ENCODE measurements around the gene CADM4. TPM values are rescaled to one million over a fixed set of nuclear protein-coding genes. Genes with fewer than 3 reads are reported as not detected.

CADM4 gene
- polyA plus RNA-seq, 4 donors = 1.1 to 6.8 (median 4.9) TPM; not detected in 1

- no peak for FAIRE-seq
- Histone ChIP-seq H3K27me3 (ENCODE audit: control insufficient read depth in 3 of 3, insufficient read depth in 3 of 3, low read length in 3 of 3) (no peaks in the 10 kb centered on the region), H3K36me3 (ENCODE audit: control insufficient read depth in 3 of 3, insufficient read depth in 2 of 3, low read depth in 1 of 3, low read length in 3 of 3) (peaks cover 4 to 55% (median 10%) of the 10 kb centered on the region in 3 donors), H3K4me3 (ENCODE audit: low read depth in 1 of 3, low read length in 3 of 3) (peak overlapping the region; percentile 65 to 78 (median 68)), H3K4me1 (ENCODE audit: control insufficient read depth in 3 of 3, insufficient read depth in 2 of 3, low read depth in 1 of 3, low read length in 2 of 3) (peaks cover 2 to 19% (median 6%) of the 10 kb centered on the region in 3 donors), H3K9me3 (ENCODE audit: control insufficient read depth in 2 of 2, insufficient read depth in 1 of 2, low read depth in 1 of 2, low read length in 1 of 2) (no peaks in the 10 kb centered on the region), H3K27ac (ENCODE audit: low read depth in 1 of 3, low read length in 2 of 3) (peak overlapping the region; percentile 66 to 99 (median 92))
- 0 to 1% (median 0%) methylated on average over 18 of the region's 18 CpGs for WGBS, 3 donors
- no peak for DNase-seq
Observed at GRCh38 chr19:43595605-43595998, 44.0 kb downstream of the CADM4 start.

GRCh38 chr19:43594710-43595604 is 44.7 kb downstream of the CADM4 start:
- Histone ChIP-seq H3K4me1 (ENCODE audit: control insufficient read depth in 3 of 3, insufficient read depth in 2 of 3, low read depth in 1 of 3, low read length in 2 of 3) (peaks cover 2 to 19% (median 6%) of the 10 kb centered on the region in 3 donors), H3K36me3 (ENCODE audit: control insufficient read depth in 3 of 3, insufficient read depth in 2 of 3, low read depth in 1 of 3, low read length in 3 of 3) (peaks cover 0 to 58% (median 7%) of the 10 kb centered on the region in 3 donors), H3K9me3 (ENCODE audit: control insufficient read depth in 2 of 2, insufficient read depth in 1 of 2, low read depth in 1 of 2, low read length in 1 of 2) (no peaks in the 10 kb centered on the region), H3K27ac (ENCODE audit: low read depth in 1 of 3, low read length in 2 of 3) (peak overlapping the region; percentile 66 to 99 (median 92)), H3K4me3 (ENCODE audit: low read depth in 1 of 3, low read length in 3 of 3) (peak overlapping the region; percentile 65 to 78 (median 68)), H3K27me3 (ENCODE audit: control insufficient read depth in 3 of 3, insufficient read depth in 3 of 3, low read length in 3 of 3) (no peaks in the 10 kb centered on the region)
- 1 to 2% (median 1%) methylated on average over 58 to 64 of the region's 64 CpGs for WGBS, 3 donors
- DNase-seq (peak; percentile 61 to 84), FAIRE-seq (no peak)

GRCh38 chr19:43594081-43594697 is 45.5 kb downstream of the CADM4 start:
- H3K4me3 ChIP-seq (ENCODE audit: low read depth in 1 of 3, low read length in 3 of 3) = peak overlapping the region in 2 of 3 donors; percentile 68 to 78
- FAIRE-seq (no peak), DNase-seq (no peak)
- H3K27ac ChIP-seq (ENCODE audit: low read depth in 1 of 3, low read length in 2 of 3) = no peak overlapping the region
- no peaks in the 10 kb centered on the region for H3K27me3 ChIP-seq (ENCODE audit: control insufficient read depth in 3 of 3, insufficient read depth in 3 of 3, low read length in 3 of 3)
- H3K36me3 ChIP-seq (ENCODE audit: control insufficient read depth in 3 of 3, insufficient read depth in 2 of 3, low read depth in 1 of 3, low read length in 3 of 3) = peaks cover 0 to 59% (median 6%) of the 10 kb centered on the region in 3 donors
- H3K4me1 ChIP-seq (ENCODE audit: control insufficient read depth in 3 of 3, insufficient read depth in 2 of 3, low read depth in 1 of 3, low read length in 2 of 3) = peaks cover 2 to 19% (median 6%) of the 10 kb centered on the region in 3 donors
- no peaks in the 10 kb centered on the region for H3K9me3 ChIP-seq (ENCODE audit: control insufficient read depth in 2 of 2, insufficient read depth in 1 of 2, low read depth in 1 of 2, low read length in 1 of 2)
- WGBS, 3 donors = 83 to 91% (median 88%) methylated on average over 10 of the region's 10 CpGs

GRCh38 chr19:43592800-43593350 is 46.8 kb downstream of the CADM4 start:
- H3K9me3 ChIP-seq (ENCODE audit: control insufficient read depth in 2 of 2, insufficient read depth in 1 of 2, low read depth in 1 of 2, low read length in 1 of 2) = no peaks in the 10 kb centered on the region
- FAIRE-seq = no peak
- WGBS, 3 donors = 94 to 98% (median 95%) methylated on average over 32 to 37 of the region's 37 CpGs
- H3K4me3 ChIP-seq (ENCODE audit: low read depth in 1 of 3, low read length in 3 of 3) = no peak overlapping the region
- H3K4me1 ChIP-seq (ENCODE audit: control insufficient read depth in 3 of 3, insufficient read depth in 2 of 3, low read depth in 1 of 3, low read length in 2 of 3) = peaks cover 2 to 17% (median 6%) of the 10 kb centered on the region in 3 donors
- H3K27ac ChIP-seq (ENCODE audit: low read depth in 1 of 3, low read length in 2 of 3) = no peak overlapping the region
- H3K27me3 ChIP-seq (ENCODE audit: control insufficient read depth in 3 of 3, insufficient read depth in 3 of 3, low read length in 3 of 3) = no peaks in the 10 kb centered on the region
- DNase-seq = no peak
- H3K36me3 ChIP-seq (ENCODE audit: control insufficient read depth in 3 of 3, insufficient read depth in 2 of 3, low read depth in 1 of 3, low read length in 3 of 3) = peaks cover 0 to 54% (median 6%) of the 10 kb centered on the region in 3 donors

- FAIRE-seq (no peak), DNase-seq (no peak)
- 97% methylated on average over 58 to 63 of the region's 63 CpGs for WGBS, 3 donors
- Histone ChIP-seq H3K27me3 (ENCODE audit: control insufficient read depth in 3 of 3, insufficient read depth in 3 of 3, low read length in 3 of 3) (no peaks in the 10 kb centered on the region), H3K9me3 (ENCODE audit: control insufficient read depth in 2 of 2, insufficient read depth in 1 of 2, low read depth in 1 of 2, low read length in 1 of 2) (no peaks in the 10 kb centered on the region), H3K27ac (ENCODE audit: low read depth in 1 of 3, low read length in 2 of 3) (no peak overlapping the region), H3K4me3 (ENCODE audit: low read depth in 1 of 3, low read length in 3 of 3) (no peak overlapping the region), H3K4me1 (ENCODE audit: control insufficient read depth in 3 of 3, insufficient read depth in 2 of 3, low read depth in 1 of 3, low read length in 2 of 3) (peaks cover under 1 to 12% (median 3%) of the 10 kb centered on the region in 3 donors), H3K36me3 (ENCODE audit: control insufficient read depth in 3 of 3, insufficient read depth in 2 of 3, low read depth in 1 of 3, low read length in 3 of 3) (peaks cover 0 to 54% (median 6%) of the 10 kb centered on the region in 3 donors)
Observed at GRCh38 chr19:43591904-43592772, 47.5 kb downstream of the CADM4 start.

GRCh38 chr19:43589678-43590077 is 50.0 kb downstream of the CADM4 start:
- DNase-seq (no peak), FAIRE-seq (no peak)
- WGBS, 3 donors = 73 to 88% (median 76%) methylated on average over 6 of the region's 6 CpGs
- Histone ChIP-seq H3K4me1 (ENCODE audit: control insufficient read depth in 3 of 3, insufficient read depth in 2 of 3, low read depth in 1 of 3, low read length in 2 of 3) (peaks cover 0 to 14% (median 0%) of the 10 kb centered on the region in 3 donors), H3K27me3 (ENCODE audit: control insufficient read depth in 3 of 3, insufficient read depth in 3 of 3, low read length in 3 of 3) (no peaks in the 10 kb centered on the region), H3K4me3 (ENCODE audit: low read depth in 1 of 3, low read length in 3 of 3) (no peak overlapping the region), H3K36me3 (ENCODE audit: control insufficient read depth in 3 of 3, insufficient read depth in 2 of 3, low read depth in 1 of 3, low read length in 3 of 3) (peaks cover 2 to 69% (median 6%) of the 10 kb centered on the region in 3 donors), H3K27ac (ENCODE audit: low read depth in 1 of 3, low read length in 2 of 3) (no peak overlapping the region), H3K9me3 (ENCODE audit: control insufficient read depth in 2 of 2, insufficient read depth in 1 of 2, low read depth in 1 of 2, low read length in 1 of 2) (no peaks in the 10 kb centered on the region)

- DNase-seq = no peak
- no peak for FAIRE-seq
- Histone ChIP-seq H3K9me3 (ENCODE audit: control insufficient read depth in 2 of 2, insufficient read depth in 1 of 2, low read depth in 1 of 2, low read length in 1 of 2) (no peaks in the 10 kb centered on the region), H3K27me3 (ENCODE audit: control insufficient read depth in 3 of 3, insufficient read depth in 3 of 3, low read length in 3 of 3) (no peaks in the 10 kb centered on the region), H3K4me3 (ENCODE audit: low read depth in 1 of 3, low read length in 3 of 3) (no peak overlapping the region), H3K36me3 (ENCODE audit: control insufficient read depth in 3 of 3, insufficient read depth in 2 of 3, low read depth in 1 of 3, low read length in 3 of 3) (peaks cover 2 to 69% (median 6%) of the 10 kb centered on the region in 3 donors), H3K4me1 (ENCODE audit: control insufficient read depth in 3 of 3, insufficient read depth in 2 of 3, low read depth in 1 of 3, low read length in 2 of 3) (peaks cover 0 to 14% (median 0%) of the 10 kb centered on the region in 3 donors), H3K27ac (ENCODE audit: low read depth in 1 of 3, low read length in 2 of 3) (no peak overlapping the region)
- 89 to 91% (median 90%) methylated on average over 5 of the region's 5 CpGs for WGBS, 3 donors
Observed at GRCh38 chr19:43589277-43589676, 50.4 kb downstream of the CADM4 start.

All from small intestine (tissue), 7 donors.